Glomerular endothelial cell (primary cell): Measurements from ENCODE around the gene ABCB11. TPM values are rescaled to one million over a fixed set of nuclear protein-coding genes. Genes with fewer than 3 reads are reported as not detected.
A peak's percentile ranks its signal among the peaks of the same experiment; 100 is the strongest.

Experiments used
- DNase-seq: peaks from one replicate; pipeline ENCODE4 v3.0.0-alpha.2; 2011; ENCODE audit warnings: low read depth, low spot score; ENCODE audit errors: extremely low read depth
- total RNA-seq: library from RNA; depleted of rRNA; stranded (reverse); fragments of >200 nt; gene quantifications from 2 replicates; pipeline ENCODE4 v1.2.3, GENCODE V29; 2015

Gene ABCB11
- total RNA-seq, 1 donor from 2014 or later: 0.18 TPM

DNA sequence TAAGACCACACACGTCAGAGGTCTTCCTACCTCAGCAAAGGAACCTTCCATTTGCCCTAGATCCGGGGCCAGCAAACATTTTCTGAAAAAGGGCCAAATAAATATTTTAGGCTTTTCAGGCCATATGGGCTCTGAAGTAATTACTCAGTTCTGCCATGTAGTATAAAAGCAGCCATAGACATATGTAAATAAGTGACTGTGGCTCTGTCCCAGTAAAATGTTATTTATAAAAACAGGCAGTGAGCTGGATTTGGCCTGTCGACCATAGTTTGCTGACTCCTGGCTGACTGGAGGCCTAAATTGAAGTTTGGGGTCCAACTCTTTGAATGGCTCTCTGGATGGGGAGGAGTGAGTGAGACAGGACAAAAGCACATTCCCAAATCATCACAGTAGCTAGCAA, 49.5 kb downstream of the ABCB11 start:
- no peak for DNase-seq

DNA sequence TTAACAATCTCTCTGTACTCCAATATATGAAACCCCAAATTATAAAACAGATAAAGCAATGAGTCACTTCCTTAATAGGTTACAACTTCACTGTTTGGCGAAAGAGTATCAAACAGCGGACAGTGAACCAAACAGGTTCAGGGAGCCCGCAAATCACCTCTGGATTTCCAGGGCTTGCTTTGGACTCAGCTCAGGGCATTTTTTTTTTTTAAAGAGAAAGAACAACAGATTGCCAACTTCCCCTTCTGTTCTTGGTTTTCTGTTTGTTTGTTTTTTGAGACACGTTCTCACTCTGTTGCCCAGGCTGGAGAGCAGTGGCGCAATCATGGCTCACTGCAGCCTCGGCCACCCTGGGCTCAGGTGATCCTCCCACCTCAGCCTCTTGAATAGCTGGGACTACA, 52.7 kb downstream of the ABCB11 start:
- DNase-seq: no peak

DNA sequence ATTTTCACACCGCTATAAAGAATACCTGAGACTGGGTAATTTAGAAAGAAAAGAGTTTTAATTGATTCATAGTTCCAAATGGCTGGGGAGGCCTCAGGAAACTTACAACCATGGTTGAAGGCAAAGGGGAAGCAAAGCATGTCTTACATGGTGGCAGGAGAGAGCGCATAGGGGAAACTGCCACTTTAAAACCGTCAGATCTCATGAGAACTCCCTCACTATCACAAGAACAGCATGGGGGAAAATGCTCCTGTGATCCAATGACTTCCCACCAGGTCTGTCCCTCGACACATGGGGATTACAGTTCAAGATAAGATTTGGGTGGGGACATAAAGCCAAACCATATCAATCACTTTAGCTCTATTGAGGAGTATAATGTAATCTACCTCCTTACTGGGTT, 53.5 kb downstream of the ABCB11 start:
- no peak for DNase-seq

DNA sequence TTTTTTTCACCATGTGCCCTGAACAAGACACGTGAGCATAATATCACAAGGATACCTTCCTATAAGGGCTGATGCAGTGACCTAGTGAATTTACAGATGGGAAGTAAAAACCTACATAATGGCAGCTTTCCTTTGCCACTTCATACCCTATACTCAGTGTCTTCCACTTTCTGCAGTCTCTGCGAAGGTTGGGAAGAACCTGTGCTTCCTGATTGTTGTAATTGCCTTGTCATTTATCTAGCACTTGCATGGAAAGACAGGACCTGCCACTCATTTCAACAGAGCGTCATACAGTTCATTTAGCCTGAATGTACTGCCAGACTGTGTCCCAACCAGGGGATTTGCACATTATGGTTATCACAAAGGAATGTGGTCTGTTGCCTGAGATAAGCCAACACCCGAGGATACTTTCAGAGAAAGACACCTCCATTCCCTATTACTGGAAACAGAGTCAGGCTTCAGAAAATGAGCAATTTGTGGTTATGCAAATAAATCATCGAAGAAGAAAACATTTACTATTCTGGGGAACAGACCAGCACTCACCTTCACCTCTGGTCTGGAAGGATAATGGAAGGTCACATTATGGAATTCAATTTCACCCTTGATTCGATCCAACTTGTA, 55.0 kb downstream of the ABCB11 start:
- DNase-seq: no peak

DNA sequence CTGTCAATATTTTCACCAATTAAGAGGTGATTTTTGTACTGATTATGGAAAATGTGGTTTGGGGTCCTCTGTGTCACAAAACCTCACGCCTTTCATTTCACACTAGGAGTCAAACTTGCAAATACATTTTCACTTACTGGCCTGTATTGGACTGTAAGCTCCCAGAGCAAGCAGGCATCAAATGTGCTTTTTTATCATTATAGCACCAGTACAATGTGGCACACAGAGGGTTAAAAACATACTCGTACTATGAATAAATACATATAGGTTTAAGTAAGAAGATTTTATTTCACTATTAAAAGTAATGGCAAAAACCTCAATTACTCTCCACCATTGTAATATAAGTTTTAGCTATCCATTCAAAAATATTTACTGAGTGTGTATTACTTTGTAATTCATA, 56.7 kb downstream of the ABCB11 start:
- DNase-seq: no peak

DNA sequence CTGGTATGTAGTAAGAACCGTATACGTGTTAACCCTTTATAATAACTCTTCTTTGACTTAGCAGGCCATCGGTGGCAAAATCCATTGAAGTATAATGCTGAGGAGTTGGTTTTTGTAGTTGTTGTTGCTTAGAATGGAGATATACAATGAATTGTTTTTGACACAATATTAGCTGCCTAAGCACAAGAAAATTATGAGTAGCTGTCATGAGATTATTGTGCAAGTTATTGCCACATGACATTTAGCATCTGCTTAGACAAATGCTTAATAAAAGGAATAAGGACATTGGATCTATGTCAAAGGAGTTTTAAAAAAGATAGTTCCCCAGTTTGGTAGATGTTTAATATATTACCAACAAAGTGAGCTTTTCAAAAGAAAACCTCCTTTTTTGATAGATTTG, 59.9 kb downstream of the ABCB11 start:
- no peak for DNase-seq

DNA sequence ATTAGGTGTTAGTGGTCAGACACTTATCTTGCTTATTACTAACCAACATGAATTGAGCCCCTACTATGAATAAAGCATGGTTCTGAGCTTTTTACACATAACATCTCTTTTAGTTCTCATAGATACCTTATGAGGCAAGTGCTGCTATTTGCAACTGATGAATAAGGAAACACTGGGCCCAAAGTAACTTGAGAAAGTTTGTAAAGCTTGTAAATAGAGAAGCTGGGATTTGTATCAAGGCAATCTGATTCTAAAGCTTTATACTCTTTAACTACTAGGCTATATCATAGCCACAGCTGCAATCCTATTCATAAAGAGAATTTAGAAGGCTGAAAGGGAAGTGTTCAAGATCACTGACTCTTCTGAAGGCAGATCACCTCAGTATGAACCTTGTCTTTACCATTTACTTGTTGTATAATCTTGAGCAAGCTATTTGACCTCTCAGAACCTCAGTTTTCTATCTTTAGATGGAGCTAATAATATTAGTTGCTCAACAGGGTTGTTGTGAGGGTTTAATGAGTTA, 60.4 kb downstream of the ABCB11 start:
- DNase-seq: no peak

DNA sequence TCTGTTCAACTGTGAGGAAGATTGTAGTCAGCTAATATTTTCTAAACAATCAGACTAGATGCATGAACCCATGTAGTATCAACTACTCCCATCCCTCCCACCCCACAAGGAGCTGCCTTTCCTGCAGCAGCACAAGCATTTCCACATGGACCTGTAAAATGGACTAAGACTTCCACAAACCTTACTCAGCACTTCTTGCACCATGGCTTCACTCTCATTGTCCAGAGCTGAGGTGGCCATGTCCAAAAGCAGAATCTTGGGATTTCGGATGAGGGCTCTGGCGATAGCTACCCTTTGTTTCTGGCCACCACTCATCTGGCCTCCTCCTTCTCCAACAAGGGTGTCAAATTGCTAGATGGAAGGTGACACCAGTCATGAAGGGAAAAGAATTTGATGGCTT, 61.3 kb downstream of the ABCB11 start:
- DNase-seq: no peak

DNA sequence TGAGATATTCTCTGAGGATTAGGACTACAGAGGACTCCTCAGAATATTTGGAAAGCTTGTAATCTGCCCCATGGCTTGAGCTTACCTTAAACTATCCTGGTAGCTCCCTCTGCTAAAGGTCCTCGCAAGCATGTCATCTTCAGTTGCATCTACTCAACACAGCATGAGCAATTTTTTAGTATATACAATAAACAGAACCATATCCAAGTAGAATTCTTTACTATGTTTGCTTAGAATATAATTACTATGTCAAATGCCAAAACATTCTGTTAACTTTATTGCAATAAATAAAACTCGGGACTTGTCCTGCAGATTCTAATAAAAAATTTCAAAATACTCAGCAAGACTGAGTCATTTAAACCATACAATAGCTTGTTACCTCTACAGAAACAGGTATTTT, 62.8 kb downstream of the ABCB11 start:
- DNase-seq: no peak

DNA sequence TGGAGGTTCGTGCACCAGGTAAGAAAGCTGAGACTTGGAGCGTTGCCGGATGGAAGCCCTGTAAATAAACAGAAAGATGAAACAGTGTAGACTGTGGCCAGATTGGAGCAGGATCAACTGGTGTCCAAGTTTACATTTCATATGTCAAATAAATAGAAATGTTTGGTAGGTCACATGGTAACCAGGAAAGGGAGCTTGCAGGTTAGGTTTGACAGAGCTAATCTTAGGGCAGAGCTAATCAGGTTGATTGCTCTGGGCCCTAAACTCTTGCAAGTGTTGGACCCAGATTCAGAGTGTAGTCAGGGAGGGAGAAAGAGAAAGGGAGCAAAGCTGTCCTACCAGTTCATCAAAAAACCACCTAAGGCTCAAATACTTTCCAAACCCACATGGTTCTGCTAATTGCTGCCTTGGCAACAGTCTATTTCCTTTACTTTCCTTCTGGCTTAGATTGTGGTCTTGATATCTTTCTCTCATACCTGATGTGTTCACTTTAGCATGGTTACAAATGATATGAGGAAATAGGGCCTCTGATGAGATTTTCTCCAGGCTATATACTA, 66.8 kb downstream of the ABCB11 start:
- DNase-seq: no peak

DNA sequence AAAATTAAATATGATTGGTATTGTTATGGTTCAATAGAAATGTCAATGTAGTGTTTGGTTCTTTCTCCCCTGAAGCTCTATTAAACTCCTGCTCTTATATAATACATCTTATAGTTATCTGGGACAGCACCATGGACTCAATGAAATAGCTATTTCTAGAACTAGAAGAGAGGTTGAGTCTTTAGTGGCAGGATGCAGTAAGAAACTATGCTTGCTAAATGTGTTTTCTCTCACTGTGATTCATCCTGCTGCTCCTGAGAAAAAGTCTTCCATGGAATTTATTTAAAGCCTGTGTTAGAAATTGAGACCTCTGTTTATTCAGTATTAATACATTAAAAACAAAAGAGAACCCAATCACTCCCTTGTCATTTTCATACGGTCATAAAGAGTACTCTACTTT, 68.5 kb downstream of the ABCB11 start:
- DNase-seq: no peak

DNA sequence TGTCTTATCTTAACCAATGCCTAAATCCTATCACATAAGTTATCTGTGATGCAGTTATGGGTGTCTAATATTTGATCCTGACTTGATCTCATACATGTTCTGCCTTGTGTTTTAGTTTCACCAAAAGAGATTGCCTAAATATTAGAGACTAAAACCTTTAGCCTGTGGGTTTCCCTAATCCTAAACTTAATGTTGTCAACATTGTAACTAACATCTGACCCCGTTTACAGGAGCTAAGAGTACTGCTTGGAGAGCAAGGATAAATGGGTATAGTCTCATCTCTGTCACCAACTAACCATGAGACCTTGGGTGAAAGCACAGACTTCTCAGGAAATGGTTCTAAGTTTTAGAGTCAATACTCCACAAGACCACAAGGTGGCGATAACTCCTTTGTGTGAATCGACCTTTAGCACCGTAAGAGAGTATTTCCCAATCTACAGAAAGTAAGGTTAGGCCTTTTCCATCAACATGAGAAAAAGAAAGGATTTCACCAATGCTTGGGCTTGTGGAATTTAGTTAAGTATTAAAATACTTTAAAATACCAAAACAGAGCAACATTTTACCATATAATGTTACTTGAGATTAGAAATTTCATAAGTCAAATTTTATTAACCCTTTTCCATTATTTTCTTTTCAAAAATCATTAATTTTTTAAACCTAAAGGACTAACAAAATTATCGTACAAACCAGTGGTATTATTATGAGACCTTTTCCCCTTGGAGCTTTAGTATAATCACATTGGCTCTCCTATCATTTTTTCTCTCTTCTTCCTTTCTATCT, 69.5 kb downstream of the ABCB11 start:
- DNase-seq: peak; percentile 82

DNA sequence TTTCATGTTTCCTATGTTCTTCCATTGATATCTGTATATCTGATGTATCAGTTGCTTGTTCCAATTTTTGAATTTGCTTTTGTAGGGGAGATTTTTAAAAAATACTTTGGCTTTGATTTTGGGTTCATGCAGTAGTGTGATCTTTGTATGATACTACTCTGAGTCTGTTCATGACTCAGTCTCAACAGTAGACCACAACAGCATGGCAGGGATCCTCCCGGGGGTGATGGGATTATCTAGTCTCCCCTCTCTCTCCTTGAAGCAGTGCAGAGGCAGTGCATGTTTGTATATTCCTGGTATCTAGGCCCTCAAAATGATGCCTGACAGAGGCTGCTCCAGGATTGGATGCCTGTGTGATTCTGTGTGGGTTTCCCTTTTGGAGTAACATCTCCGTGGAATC, 74.7 kb downstream of the ABCB11 start:
- no peak for DNase-seq

DNA sequence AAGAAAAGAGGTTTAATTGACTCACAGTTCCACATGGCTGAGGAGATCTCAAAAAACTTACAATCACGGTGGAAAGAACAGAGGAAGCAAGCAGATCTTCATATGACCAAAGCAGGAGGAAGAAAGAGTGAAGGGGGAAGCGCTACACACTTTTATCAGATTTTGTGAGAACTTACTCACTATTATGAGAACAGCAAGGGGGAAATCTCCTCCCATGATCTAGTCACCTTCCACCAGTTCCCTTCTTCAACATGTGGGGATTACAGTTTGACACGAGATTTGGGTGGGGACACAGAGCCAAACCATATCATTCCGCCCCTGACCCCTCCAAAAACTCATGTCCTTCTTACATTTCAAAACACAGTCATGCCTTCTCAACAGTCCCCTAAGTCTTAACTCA, 75.8 kb downstream of the ABCB11 start:
- DNase-seq: no peak

DNA sequence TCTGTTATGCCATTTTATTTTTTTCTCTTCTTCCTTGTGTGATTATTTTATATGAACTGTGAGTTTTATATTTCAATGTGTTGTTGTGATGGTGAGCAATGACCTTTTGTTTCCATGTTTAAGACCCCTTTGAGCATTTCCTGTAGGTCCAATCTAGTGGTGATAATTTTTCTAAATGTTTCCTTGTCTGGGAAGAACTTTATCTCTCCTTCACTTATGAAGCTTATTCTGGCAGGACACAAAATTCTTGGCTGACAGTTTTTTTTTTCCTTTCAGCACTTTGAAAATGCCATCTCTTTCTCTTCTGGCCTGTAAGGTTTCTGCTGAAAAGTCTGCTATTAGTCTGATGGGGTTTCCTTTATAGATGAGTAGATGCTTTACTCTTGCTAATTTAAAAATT, 76.9 kb downstream of the ABCB11 start:
- DNase-seq: no peak

DNA sequence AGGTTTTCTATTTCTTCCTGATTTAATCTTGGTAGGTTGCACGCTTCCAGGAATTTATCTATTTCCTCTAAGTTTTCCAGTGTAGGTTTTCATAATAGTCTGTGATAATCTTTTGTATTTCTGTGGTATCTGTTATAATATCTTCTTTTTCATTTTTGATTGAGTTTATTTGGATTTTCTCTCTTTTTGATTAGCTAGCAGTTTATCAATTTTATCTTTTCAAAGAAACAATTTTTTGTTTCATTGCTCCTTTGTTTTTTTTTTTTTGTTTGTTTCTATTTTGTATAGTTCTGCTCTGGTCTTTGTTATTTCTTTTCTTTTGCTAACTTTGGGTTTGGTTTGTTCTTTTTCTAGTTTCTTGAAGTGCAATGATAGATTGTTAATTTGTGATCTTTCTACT, 78.7 kb downstream of the ABCB11 start:
- no peak for DNase-seq

DNA sequence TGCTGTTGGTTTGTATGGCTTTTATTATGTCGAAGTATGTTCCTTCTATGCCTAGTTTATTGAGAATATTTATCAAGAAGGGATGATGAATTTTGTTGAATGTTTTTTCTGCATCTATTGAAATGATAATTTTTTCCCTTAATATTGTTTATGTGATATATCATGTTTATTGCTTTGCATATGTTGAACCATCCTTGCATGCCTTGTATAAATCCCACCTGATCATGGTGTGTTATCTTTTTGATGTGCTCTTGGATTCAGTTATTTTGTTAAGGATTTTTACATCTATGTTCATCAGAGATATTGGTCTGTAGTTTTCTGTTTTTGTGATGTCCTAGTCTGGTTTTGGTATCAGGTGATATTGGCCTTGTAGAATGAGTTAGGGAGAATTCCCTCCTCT, 79.3 kb downstream of the ABCB11 start:
- no peak for DNase-seq

DNA sequence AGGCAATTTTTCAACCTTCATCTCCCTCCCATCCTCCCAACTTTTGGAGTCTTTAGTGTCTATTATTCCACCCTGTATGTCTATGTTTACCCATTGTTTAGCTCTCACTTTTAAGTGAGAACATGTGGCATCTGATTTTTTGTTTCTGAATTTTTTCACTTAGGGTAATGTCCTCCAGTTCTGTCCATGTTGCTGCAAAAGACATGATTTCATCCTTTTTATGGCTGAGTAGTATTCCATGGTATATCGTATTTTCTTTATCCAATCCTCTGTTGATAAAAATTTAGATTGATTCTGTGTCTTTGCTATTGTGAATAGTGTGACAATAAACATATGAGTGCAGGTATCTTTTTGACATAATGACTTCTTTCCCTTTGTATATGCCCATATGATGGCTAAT, 81.8 kb downstream of the ABCB11 start:
- DNase-seq: no peak

DNA sequence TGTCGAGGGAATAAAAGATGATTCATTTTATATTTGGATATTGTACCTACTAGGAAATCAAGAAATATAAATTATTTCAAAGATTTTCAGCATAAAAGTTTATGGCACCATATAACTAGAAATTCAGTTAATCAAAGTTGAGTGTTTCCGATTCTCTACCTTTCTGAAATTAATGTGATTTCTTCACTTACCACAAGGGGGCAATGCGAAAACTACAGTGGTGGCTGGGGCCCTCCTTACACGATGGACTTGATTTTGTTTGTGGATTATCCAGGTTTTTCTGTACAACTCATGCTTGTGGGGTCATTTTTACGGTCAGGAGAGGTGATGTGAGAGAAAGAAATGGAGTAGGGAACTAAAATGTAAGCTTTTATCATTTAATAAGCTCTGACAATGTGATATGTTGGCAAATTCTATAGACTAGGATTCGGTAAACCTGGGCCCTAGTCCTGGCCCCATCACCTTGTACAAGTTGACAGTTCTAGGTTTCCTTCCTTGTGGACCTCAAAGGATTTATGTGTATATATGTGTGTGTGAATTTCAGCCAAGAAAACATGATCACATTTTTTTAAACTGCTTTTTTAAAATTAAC, 82.4 kb downstream of the ABCB11 start:
- DNase-seq: no peak

DNA sequence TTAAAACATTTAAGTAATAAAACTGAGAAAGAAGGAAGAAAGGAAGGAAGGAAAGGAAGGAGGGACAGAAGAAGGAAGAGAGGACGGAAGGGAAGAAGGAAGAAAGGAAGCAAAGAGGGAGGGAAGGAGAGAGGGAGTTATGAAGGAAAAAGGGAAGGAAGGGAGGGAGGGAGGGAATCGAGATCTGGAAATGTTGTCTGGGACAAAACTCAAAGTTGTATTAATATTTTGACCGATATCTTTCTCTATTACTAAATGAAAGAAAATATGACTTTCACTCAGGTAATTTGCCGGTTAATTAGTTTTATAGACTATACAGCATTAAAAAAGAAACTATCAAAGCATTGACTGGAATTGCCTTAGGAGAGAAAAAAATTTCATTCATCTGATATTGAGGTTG, 85.6 kb downstream of the ABCB11 start:
- no peak for DNase-seq

DNA sequence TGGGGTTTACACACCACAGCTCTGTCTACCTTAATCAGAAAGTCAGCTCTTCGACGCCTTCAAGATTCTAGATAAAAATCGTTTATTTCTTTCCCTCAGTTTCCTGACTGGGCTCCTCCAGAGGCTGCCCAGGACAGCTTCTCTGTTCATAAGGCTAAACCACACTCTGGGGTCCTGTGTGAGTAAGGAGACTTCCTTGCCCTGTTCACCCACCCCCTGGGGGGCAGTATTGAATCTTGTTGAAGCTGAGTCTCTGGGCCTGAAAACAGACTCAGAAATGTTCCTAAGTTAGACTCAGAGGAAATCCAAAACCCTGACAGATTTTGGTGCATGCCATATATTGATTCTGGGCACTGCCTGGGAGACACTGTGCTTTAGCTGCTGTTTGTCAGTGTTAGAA, 87.1 kb downstream of the ABCB11 start:
- DNase-seq: no peak

DNA sequence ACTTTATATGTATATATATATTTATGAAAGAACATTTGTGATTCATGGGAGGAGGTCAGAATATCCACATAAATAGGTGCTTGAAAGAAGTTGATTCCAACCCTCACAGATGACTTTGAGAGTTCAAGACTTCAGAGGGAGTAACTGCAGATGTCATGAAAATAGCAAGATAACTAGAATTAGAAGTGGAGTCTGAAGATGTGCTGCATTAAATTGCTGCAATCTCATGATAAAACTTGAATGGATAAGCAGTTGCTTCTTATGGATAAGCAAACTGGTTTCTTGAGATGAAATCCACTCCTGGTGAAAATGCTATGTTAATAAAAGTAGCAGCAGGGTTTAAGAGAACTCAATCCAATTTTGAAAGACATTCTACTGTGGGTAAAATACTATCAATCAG, 89.8 kb downstream of the ABCB11 start:
- DNase-seq: no peak
